ENCODE results near the gene PBRM1.
"Not testable (repeated sequence)": the region's sequence is repeated elsewhere in the genome, so short reads cannot be mapped to it uniquely, and the experiment has no call there.

The PBRM1 gene

GRCh38 chr3:52704611-52705437, 19.1 kb upstream of the PBRM1 start:
- no peak for DNase-seq

DNA sequence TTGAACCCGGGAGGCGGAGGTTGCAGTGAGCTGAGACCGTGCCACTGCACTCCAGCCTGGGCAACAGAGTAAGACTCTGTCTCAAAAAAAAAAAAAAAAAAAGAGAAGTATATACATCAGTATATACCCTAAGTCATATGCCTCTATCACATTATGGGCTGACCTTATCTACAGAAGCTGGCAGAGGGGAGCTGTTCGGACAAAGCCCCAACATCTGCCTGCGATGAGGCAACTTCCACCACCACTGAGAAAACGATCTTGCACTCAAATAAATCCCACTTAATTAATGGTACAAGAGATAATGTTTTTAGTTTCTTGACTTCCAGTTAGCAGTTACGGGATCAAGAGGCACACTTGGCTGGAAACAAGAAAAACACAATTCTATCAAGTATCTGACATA, 17.6 kb upstream of the PBRM1 start:
- DNase-seq: no peak

DNA sequence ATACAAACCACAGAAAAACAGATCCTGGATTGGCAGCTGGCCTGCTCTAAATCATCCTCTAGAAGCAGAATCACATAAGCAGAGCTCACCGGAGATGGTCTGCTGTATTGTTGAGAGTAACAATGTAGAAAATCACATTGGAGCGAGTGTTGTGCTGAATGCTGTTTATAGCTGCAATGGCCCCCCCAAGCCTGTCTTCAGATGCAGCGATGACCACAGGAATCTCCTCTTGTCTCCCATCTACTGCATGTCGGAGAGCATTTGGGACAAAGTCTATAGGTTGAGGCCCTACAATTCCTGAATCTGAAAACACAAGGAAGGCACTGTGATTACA, 11.9 kb upstream of the PBRM1 start:
- DNase-seq: no peak

DNA sequence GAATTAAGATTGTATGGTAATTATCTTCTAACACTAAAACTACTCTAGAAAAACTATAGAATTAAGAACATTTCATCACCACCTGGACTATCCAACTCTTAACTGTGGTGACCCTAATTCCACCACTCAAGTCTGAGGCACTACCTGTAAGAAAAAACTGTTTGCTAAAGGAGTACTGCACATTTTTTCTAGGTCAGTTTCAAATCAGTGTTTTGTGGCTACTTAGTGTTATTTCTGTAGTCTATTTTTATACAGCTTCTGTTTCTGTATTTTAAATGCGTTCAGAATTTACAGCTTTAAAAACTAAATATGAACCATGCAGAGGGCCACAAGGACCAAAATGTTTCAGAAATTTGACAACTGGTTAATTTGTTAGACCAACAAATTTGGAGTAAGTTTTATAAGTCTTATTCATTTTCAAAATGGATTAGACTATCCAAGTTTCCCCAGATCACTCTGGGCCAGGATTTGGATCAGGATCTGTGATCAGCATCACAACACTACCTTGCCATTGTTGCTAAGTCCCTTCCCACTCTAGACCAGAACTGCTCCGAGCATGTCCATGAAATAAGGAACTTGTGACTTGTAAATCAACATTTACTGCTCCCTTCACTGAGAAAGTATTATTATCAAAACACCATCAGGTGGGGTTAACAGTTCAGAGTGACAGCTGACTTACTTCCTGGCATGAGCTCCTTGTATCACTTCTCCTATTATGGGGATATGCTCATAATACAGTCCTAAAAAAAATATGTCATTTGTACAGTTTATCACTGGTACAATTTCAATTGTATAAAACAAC, 11.3 kb upstream of the PBRM1 start:
- no peak for DNase-seq

GRCh38 chr3:52695798-52696671, 10.3 kb upstream of the PBRM1 start:
- DNase-seq: no peak

DNA sequence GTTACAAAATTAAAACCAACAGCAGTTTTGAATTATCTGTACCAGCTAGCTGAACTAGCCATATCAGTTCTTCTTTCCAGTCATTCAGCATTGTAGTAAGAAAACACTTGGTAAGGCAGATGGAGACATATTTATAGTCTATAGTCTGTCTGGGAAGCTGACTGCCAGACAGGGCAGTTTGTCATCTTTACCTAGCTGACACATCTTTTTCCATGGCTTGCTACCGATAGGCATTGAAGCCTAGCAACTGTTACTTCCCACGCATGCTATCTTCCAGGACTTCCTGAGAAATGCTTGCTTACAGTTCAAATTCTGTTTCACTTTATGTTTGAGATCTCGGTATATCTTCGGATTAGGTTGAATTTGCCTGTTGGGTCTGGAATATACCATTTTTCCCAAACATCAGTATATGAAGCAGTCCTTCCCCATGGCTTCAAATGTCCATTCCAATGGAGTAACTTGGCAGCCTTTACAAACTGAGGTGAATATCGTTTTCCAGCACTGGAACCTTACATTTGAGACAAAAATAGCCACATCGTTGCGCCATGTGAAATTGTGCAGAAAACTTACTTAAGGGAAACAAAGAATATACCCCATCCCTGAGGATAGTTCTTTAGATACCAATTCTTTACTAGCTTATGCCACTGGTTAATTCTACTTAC, 8.9 kb upstream of the PBRM1 start:
- no peak for DNase-seq

- no peak for DNase-seq
Observed at GRCh38 chr3:52693071-52693470, 7.4 kb upstream of the PBRM1 start.

DNA sequence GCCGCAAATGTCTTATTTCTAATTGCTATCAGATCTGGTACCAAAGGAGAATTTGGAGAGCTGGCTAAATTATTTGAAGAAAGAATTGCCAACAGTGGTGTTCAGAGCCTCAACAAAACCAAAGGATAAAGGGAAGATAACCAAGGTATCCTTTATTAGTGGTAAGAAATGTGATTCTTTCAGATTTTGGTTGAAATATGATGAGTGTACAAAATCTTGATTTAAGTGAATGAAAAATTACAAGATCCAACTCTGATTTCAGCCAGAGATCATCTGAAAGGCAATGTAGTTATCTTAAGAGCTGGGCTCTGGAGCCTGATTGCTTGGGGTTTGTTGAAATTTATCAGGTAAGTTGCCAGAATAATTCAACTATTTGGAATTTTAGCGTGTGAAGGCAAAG, 4.8 kb upstream of the PBRM1 start:
- DNase-seq: no peak

DNA sequence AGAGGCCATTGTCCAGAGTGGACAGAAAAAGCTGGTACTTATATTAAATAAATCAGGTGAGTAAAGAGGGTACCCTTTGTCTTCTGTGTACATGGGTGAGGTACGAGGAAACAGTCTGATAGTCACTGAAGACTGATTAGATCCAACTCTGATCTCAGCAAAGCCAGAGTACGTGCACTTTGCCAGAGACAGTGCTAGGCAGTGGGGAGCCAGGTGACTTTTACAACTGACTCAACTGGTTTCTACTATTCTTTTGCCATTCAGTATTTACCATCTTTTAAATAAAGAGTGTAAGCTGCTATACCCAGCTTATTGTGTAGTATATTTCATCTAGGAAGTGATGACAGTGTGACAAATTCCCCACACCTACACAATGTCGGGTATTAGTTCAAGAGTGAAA, 3.4 kb upstream of the PBRM1 start:
- DNase-seq: no peak

- no peak for DNase-seq
Observed at GRCh38 chr3:52688266-52688665, 2.6 kb upstream of the PBRM1 start.

DNA sequence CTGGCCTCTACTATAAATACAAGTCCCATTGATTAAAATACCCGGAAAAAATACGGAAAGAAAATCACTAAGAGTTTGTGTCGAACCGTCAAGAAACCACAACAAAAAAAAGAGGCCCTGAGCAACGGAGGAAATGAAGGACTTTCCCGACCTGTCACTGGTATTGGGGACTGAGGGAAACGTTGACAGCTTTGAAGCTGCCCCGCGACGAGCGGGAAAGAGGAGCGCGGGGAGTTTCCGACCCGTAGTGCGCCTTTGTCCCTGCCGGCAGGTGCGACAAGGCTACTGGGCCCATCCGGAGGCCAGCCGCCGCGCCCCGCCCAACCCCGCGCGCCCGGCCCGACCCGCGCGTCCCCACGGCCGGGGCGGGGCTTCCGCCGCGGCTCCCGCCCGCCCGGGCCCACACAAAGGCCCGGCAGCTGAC, 416 bp downstream of the PBRM1 start:
- DNase-seq: peak; percentile 88

- no peak for DNase-seq
Observed at GRCh38 chr3:52684184-52684583, 1.5 kb downstream of the PBRM1 start.

- no peak for DNase-seq
Observed at GRCh38 chr3:52683611-52684010, 2.1 kb downstream of the PBRM1 start.

GRCh38 chr3:52682016-52682415, 3.7 kb downstream of the PBRM1 start:
- DNase-seq: peak; percentile 58

DNA sequence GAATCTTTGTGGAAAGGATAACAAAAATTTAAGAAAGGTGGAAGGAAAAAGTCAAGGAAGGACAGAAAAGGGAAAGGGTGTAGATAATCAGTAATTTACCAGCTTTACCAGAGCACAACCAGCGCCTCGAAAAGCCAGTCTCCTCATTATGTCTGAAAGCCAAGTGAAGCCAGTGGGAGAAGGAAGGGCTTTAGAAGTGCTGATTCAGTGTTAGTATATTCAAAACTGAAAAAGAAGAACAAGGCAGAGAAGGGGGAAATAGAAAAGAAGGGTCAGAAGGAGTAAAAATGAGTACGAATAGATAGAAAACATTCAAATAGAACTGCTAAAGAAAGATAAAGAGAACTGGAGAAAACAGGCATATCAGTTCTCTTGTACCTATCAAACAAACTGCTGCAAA, 4.1 kb downstream of the PBRM1 start:
- no peak for DNase-seq

DNA sequence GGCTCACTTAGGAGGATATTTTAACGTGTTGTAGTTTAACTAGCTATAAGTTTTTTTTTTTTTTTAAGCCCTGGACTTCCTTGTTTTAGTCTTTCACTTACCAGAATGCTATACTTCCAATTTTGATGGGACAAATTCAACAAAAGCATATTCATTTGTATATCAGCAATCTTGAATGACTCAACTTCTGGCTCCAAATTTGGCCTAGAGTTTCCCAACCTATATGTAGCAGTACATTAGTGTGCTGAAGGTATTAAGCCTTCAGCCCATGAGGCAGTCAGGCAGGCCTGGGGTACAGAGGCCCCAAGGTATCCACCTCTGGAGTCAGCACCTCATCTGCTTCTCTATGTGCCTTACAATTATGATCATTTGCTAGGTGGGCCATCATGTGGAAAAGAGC, 5.9 kb downstream of the PBRM1 start:
- DNase-seq: no peak

- no peak for DNase-seq
Observed at GRCh38 chr3:52679199-52679538, 6.5 kb downstream of the PBRM1 start.

GRCh38 chr3:52678265-52679198, 7.2 kb downstream of the PBRM1 start:
- DNase-seq: no peak

GRCh38 chr3:52676201-52676600, 9.5 kb downstream of the PBRM1 start:
- not testable (repeated sequence) for DNase-seq

DNA sequence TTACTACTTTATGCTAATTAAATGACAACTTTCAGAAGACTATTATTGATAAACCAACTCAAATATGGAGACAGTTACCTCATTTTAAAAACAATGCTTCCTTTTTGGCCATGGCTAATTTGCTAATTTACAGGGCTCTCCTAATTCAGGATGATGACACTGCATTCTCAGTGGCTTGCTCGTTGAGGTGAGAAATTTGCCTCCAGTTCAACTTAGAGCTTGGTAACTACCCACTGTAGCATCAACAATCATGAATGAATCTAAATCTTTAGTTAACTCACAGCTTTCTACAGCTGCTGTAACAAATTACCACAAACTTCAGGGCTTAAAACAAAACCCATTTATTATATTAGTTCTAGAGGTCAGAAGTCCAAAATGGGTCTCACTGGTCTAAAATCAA, 14.0 kb downstream of the PBRM1 start:
- DNase-seq: no peak

DNA sequence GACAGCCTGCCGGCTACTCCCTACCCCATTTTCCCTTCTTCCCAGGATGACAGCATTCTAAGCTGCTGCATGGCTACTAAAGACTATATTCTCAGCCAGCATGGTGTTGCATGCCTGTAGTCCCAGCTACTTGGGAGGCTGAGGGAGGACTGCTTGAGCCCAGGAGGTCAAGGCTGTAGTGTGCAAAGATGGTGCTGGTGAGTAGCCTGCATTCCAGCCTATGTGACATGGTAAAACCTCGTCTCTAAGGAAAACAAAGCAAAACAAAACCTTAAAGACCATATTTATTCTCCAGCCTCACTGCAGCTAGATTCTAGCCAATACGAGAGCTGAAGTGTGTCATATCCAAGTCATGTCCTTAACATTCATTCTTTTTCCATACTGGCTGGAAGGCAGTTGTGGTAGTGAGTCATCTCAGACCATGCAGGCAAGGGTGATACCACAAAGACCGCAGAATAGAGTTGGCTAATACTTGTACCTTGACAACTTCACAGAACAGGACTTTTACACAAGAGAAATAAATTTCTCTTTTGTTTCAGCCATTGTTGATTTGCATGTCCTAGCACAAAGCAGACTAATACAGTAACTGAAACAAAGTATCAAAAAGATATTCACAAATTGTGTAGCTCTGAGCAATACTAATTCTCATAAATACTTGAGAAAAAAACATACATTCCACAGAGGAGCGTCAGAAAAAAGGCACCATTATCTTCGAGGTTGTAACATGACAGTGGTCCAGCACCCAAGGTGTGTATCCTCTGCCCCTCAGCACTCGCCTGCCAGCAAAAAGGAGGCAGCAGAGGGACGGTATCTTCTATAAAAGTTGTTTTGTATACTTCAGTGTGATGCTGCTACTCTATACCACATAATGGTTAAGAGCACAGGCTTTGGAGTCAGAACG, 14.8 kb downstream of the PBRM1 start:
- peak; percentile 48 for DNase-seq
